ENCODE measurements around the gene ENC1. TPM values are rescaled to one million over a fixed set of nuclear protein-coding genes. Genes with fewer than 3 reads are reported as not detected.

Gene ENC1
- total RNA-seq, 8 experiments from 2014 or later: 3.4 to 159 (median 32.7) TPM

DNA sequence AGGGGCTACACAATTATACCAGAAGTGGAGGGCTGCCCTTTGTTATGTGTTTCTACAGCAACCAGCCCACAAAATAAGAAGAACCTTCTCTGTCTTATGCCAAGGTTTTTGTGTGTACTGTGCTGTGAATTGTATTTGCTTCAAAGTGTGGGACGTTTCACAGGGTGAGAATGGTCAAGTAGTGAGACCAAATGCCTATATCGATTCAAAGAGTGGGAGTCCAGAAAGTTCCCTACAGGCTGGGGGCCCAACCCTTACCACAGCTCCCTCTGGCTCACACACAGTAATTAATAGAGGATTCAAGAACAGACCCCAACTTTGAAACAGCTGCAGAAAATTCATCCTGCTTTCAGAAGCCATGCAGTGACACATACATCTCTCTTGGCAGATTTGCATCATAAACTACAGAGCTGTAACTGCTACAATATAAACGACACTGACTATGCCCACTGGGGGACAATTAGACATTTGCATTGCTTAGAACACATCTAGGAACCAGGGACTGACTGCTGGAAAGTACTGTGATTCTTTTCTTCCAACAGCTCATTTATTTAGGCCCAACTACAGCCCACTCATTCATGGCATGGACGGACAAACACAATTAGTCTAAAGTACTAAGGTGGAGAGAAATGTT, 12.8 kb downstream of the ENC1 start:
- no peak overlapping the region for H3K4me3 ChIP-seq
- in situ Hi-C loops (cut with MboI; ENCODE audit: low pct_unique_long_range_greater_than_20kb in 2 of 9, low sequenced_read_pairs in 9 of 9, unreplicated experiment in 9 of 9): loop anchor here in 2 of 9 experiments (25.0 kb wide), 2 partner anchors 590 to 640 kb away; no protein-coding TSS in a partner anchor
- H3K4me1 ChIP-seq (replicated peaks in 1 of 2): peaks cover 69 to 78% of the 10 kb centered on the region in 2 donors
- H3K27ac ChIP-seq: peak overlapping the region in 1 of 2 donors; percentile 82
- ATAC-seq (replicated peaks in 6 of 8): peak in 5 of 8 experiments; percentile 75 to 85 (median 81)
- 0 to 91% (median 3%) methylated on average over 1 to 4 of the region's 4 CpGs; no CpG with 5 or more reads in 2 of the 10 experiments for WGBS, 10 experiments

- no peak for ATAC-seq (replicated peaks in 6 of 8)
- WGBS, 10 experiments: 38 to 93% (median 72%) methylated on average over 2 to 6 of the region's 7 CpGs
- Histone ChIP-seq H3K4me1 (replicated peaks in 1 of 2) (peaks cover 78 to 83% of the 10 kb centered on the region in 2 donors), H3K27ac (peak overlapping the region in 1 of 2 donors; percentile 64), H3K4me3 (no peak overlapping the region)
- in situ Hi-C loops (cut with MboI; ENCODE audit: low pct_unique_long_range_greater_than_20kb in 2 of 9, low sequenced_read_pairs in 9 of 9, unreplicated experiment in 9 of 9): loop anchor here in 2 of 9 experiments (25.0 kb wide), 2 partner anchors 589 to 639 kb away; no protein-coding TSS in a partner anchor
Measured at GRCh38 chr5:74626386-74627222, 13.9 kb downstream of the ENC1 start.

GRCh38 chr5:74625742-74626241, 14.7 kb downstream of the ENC1 start:
- in situ Hi-C loops (cut with MboI; ENCODE audit: low pct_unique_long_range_greater_than_20kb in 2 of 9, low sequenced_read_pairs in 9 of 9, unreplicated experiment in 9 of 9): loop anchor here in 2 of 9 experiments (25.0 kb wide), 2 partner anchors 588 to 638 kb away; no protein-coding TSS in a partner anchor
- H3K4me1 ChIP-seq (replicated peaks in 1 of 2): peaks cover 78 to 80% of the 10 kb centered on the region in 2 donors
- H3K27ac ChIP-seq: no peak overlapping the region
- 7 to 80% (median 62%) methylated on average over 1 to 4 of the region's 5 CpGs; no CpG with 5 or more reads in 3 of the 10 experiments for whole genome bisulfite sequencing, 10 experiments
- no peak overlapping the region for H3K4me3 ChIP-seq
- no peak for ATAC-seq (replicated peaks in 6 of 8)

GRCh38 chr5:74624931-74625505, 15.5 kb downstream of the ENC1 start:
- ATAC-seq (replicated peaks in 6 of 8): no peak
- H3K27ac ChIP-seq: no peak overlapping the region
- no peak overlapping the region for H3K4me3 ChIP-seq
- in situ Hi-C loops (cut with MboI; ENCODE audit: low pct_unique_long_range_greater_than_20kb in 2 of 9, low sequenced_read_pairs in 9 of 9, unreplicated experiment in 9 of 9): loop anchor here in 2 of 9 experiments (25.0 kb wide), 2 partner anchors 588 to 638 kb away; no protein-coding TSS in a partner anchor
- H3K4me1 ChIP-seq (replicated peaks in 1 of 2): peaks cover 71 to 72% of the 10 kb centered on the region in 2 donors
- 65 to 100% (median 93%) methylated on average over 2 to 7 of the region's 8 CpGs; no CpG with 5 or more reads in 2 of the 10 experiments for WGBS, 10 experiments

DNA sequence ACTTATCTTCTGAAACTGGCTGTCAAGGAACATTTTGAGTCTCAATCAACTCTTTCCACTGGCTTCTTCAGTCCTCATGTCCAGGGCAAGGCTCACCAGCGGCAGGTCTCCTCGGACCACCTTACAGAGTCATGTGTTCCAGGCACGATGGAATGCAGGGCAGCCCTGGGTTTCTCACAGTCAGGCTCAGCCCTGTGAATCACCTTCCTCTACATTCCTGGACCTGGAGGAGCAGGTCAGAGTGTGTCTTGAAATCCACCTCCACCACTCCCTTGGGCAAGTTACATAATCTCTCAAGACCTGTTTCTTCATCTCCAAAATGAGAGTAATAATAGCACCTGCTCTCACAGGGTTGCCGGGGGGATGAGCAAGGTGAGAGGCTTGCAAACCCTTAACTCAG, 16.0 kb downstream of the ENC1 start:
- ATAC-seq (replicated peaks in 6 of 8): no peak
- no peak overlapping the region for H3K27ac ChIP-seq
- 90 to 97% (median 94%) methylated on average over 1 to 4 of the region's 4 CpGs; no CpG with 5 or more reads in 5 of the 10 experiments for WGBS, 10 experiments

DNA sequence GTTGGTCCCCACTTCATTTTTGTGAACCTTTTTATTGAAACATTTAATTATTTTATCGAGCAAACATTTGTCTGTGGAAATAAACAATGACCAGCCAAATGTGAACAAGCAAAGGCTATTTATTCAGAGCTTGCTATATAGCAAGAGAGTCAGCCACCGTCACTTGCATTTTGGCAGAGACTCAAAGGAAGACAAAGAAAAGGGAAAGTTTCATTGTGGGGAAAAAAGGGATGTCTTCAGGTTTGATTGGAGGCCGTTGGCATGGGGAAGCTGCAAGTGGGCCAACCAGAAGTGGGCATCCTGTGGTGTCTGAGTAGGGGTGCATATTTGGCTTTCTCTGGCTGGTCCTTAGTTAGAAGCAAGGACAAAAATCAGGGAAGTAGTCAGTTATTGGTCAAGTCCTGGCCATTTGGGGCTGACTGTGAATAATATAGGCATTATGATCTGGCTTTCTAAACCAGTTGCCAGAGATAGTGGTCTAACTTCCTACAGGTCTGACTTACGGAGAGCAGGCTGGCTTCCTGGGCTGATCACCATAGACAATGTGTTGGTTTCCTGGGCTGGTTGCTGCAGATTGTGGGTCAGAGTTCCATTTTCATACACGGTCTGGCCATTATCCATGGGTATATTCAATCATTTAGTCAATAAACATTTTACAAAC, 16.6 kb downstream of the ENC1 start:
- peaks cover 59 to 63% of the 10 kb centered on the region in 2 donors for H3K4me1 ChIP-seq (replicated peaks in 1 of 2)
- no peak overlapping the region for H3K4me3 ChIP-seq
- peak overlapping the region in 1 of 2 donors; percentile 38 for H3K27ac ChIP-seq
- peak in 2 of 8 experiments; percentile 7 to 11 for ATAC-seq (replicated peaks in 6 of 8)
- in situ Hi-C loops (cut with MboI; ENCODE audit: low pct_unique_long_range_greater_than_20kb in 2 of 9, low sequenced_read_pairs in 9 of 9, unreplicated experiment in 9 of 9): no loop called here
- 49 to 95% (median 80%) methylated on average over 1 to 5 of the region's 5 CpGs; no CpG with 5 or more reads in 1 of the 10 experiments for WGBS, 10 experiments

More for the DNA sequence above, 16.0 kb downstream of the ENC1 start:
- in situ Hi-C loops (cut with MboI; ENCODE audit: low pct_unique_long_range_greater_than_20kb in 2 of 9, low sequenced_read_pairs in 9 of 9, unreplicated experiment in 9 of 9): no loop called here
- Histone ChIP-seq H3K4me3 (no peak overlapping the region), H3K4me1 (replicated peaks in 1 of 2) (peaks cover 65 to 69% of the 10 kb centered on the region in 2 donors)

GRCh38 chr5:74623006-74623611, 17.4 kb downstream of the ENC1 start:
- Histone ChIP-seq H3K4me3 (no peak overlapping the region), H3K4me1 (replicated peaks in 1 of 2) (peaks cover 52 to 55% of the 10 kb centered on the region in 2 donors), H3K27ac (peak overlapping the region in 1 of 2 donors; percentile 38)
- peak in 3 of 8 experiments; percentile 27 to 90 (median 71) for ATAC-seq (replicated peaks in 6 of 8)
- 13 to 48% (median 24%) methylated on average over 1 to 3 of the region's 3 CpGs; no CpG with 5 or more reads in 1 of the 10 experiments for WGBS, 10 experiments
- in situ Hi-C loops (cut with MboI; ENCODE audit: low pct_unique_long_range_greater_than_20kb in 2 of 9, low sequenced_read_pairs in 9 of 9, unreplicated experiment in 9 of 9): no loop called here

DNA sequence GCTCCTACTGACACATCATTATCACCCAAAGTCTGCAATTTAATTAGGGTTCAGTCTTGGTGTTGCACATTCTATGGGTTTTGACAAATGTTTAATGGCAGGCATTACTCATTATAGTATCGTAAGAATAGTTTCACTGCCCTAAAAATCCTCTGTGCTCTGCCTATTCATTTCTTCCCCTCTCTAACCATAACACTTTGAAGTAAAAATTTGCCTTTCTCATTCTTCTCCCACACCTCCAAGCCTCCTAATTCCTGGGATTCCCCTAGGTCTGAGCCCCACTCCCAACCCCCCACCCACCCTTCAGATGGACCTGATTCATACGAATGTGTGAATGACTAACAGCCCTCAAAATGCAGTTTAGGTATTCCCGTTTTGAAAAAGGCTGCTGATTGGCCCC, 18.4 kb downstream of the ENC1 start:
- WGBS, 10 experiments: 20 to 83% (median 43%) methylated on average over 1 to 2 of the region's 3 CpGs; no CpG with 5 or more reads in 5 of the 10 experiments
- no peak for ATAC-seq (replicated peaks in 6 of 8)

GRCh38 chr5:74621492-74621891, 19.0 kb downstream of the ENC1 start:
- in situ Hi-C loops (cut with MboI; ENCODE audit: low pct_unique_long_range_greater_than_20kb in 2 of 9, low sequenced_read_pairs in 9 of 9, unreplicated experiment in 9 of 9): no loop called here
- Histone ChIP-seq H3K4me3 (no peak overlapping the region), H3K4me1 (replicated peaks in 1 of 2) (peaks cover 41 to 51% of the 10 kb centered on the region in 2 donors), H3K27ac (no peak overlapping the region)
- 80 to 100% methylated on average over 1 of the region's 5 CpGs; no CpG with 5 or more reads in 8 of the 10 experiments for WGBS, 10 experiments
- ATAC-seq (replicated peaks in 6 of 8): no peak

More for the DNA sequence above, 18.4 kb downstream of the ENC1 start:
- no peak overlapping the region for H3K4me3 ChIP-seq
- peaks cover 45 to 56% of the 10 kb centered on the region in 2 donors for H3K4me1 ChIP-seq (replicated peaks in 1 of 2)
- in situ Hi-C loops (cut with MboI; ENCODE audit: low pct_unique_long_range_greater_than_20kb in 2 of 9, low sequenced_read_pairs in 9 of 9, unreplicated experiment in 9 of 9): no loop called here
- H3K27ac ChIP-seq: no peak overlapping the region

GRCh38 chr5:74619308-74619707, 21.2 kb downstream of the ENC1 start:
- no peak for ATAC-seq (replicated peaks in 6 of 8)
- 80% methylated on average over 1 of the region's 1 CpG; no CpG with 5 or more reads in 9 of the 10 experiments for WGBS, 10 experiments
- no peak overlapping the region for H3K27ac ChIP-seq
- no peak overlapping the region for H3K4me3 ChIP-seq
- in situ Hi-C loops (cut with MboI; ENCODE audit: low pct_unique_long_range_greater_than_20kb in 2 of 9, low sequenced_read_pairs in 9 of 9, unreplicated experiment in 9 of 9): no loop called here
- H3K4me1 ChIP-seq (replicated peaks in 1 of 2): peaks cover 37 to 40% of the 10 kb centered on the region in 2 donors

DNA sequence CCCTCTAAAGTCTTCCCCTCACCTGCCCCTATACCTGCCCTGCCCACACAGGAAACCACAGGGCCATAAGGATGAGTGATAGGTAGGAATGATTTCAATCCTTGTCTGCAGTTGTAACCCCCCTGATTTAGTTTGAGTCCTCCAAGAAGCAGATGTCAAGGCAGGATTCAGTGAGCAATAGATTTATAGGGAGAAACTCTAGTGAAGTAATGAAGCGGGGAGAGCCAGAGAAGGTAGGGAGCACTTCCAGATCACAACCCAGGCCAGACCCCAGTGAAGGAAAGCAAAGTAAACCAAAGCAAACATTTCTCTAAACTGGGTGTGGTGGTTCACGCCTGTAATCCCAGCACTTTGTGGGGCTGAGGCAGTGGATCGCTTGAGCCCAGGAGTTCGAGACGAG, 22.4 kb downstream of the ENC1 start:
- in situ Hi-C loops (cut with MboI; ENCODE audit: low pct_unique_long_range_greater_than_20kb in 2 of 9, low sequenced_read_pairs in 9 of 9, unreplicated experiment in 9 of 9): no loop called here
- no peak overlapping the region for H3K27ac ChIP-seq
- 80 to 100% (median 100%) methylated on average over 1 to 4 of the region's 5 CpGs; no CpG with 5 or more reads in 3 of the 10 experiments for WGBS, 10 experiments
- peaks cover 28 to 29% of the 10 kb centered on the region in 2 donors for H3K4me1 ChIP-seq (replicated peaks in 1 of 2)
- H3K4me3 ChIP-seq: no peak overlapping the region
- ATAC-seq (replicated peaks in 6 of 8): no peak

DNA sequence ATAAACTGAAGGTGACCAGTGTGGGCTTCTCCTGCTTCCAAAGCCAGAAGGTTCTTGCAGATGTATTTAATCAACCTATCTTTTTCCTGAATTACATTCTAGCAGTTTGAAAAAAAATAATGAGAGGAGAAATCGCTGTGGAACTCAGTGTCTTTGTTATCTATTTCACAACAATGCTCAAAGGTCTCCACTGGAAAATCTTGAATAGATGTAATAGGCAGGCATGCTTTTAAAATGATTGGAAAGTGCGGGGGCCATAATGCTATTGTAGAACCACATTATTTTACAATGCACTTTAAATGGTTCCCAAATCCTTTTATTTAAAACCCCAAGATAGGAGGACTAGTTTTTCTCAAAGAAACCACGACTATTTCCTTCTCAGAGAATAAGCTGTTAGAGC, 23.3 kb downstream of the ENC1 start:
- Histone ChIP-seq H3K4me1 (replicated peaks in 1 of 2) (peaks cover 20 to 21% of the 10 kb centered on the region in 2 donors), H3K4me3 (no peak overlapping the region), H3K27ac (no peak overlapping the region)
- ATAC-seq (replicated peaks in 6 of 8): no peak
- WGBS, 10 experiments: 40 to 100% (median 64%) methylated on average over 1 to 3 of the region's 3 CpGs
- in situ Hi-C loops (cut with MboI; ENCODE audit: low pct_unique_long_range_greater_than_20kb in 2 of 9, low sequenced_read_pairs in 9 of 9, unreplicated experiment in 9 of 9): no loop called here

Measured in motor neuron (in vitro differentiated cells).